Measurements from ENCODE around the gene ARPC4.

Gene ARPC4

GRCh38 chr3:9792405-9793160, at the start of gene ARPC4, which contains the start of gene TADA3:
Gene ARPC4, plus strand, starts transcription at chr3:9793082. Its CDS starts 40 bp downstream, at chr3:9793122.
Gene TADA3, minus strand, starts transcription at chr3:9792473. Its CDS starts 1,007 bp downstream, at chr3:9791466.
- DNase-seq (ENCODE audit: low read depth): peak; percentile 85

GRCh38 chr3:9743548-9743947, 49.3 kb upstream of the ARPC4 start:
- DNase-seq (ENCODE audit: low read depth): no peak

GRCh38 chr3:9744162-9744561, 48.7 kb upstream of the ARPC4 start:
- no peak for DNase-seq (ENCODE audit: low read depth)

- no peak for DNase-seq (ENCODE audit: low read depth)
Observed at GRCh38 chr3:9745521-9745920, 47.4 kb upstream of the ARPC4 start.

GRCh38 chr3:9746330-9746729, 46.6 kb upstream of the ARPC4 start:
- DNase-seq (ENCODE audit: low read depth): no peak

- DNase-seq (ENCODE audit: low read depth): no peak
Observed at GRCh38 chr3:9747267-9747666, 45.6 kb upstream of the ARPC4 start.

- no peak for DNase-seq (ENCODE audit: low read depth)
Observed at GRCh38 chr3:9748031-9748430, 44.9 kb upstream of the ARPC4 start.

GRCh38 chr3:9749296-9749644, 43.6 kb upstream of the ARPC4 start:
- DNase-seq (ENCODE audit: low read depth): no peak

GRCh38 chr3:9749645-9750555, 43.0 kb upstream of the ARPC4 start, which contains the start of gene OGG1:
Gene OGG1, plus strand, starts transcription at chr3:9749952. Its CDS starts 335 bp downstream, at chr3:9750287.
- peak; percentile 95 for DNase-seq (ENCODE audit: low read depth)

GRCh38 chr3:9750556-9751411, 42.1 kb upstream of the ARPC4 start:
- DNase-seq (ENCODE audit: low read depth): no peak

- DNase-seq (ENCODE audit: low read depth): no peak
Observed at GRCh38 chr3:9754678-9755077, 38.2 kb upstream of the ARPC4 start.

- DNase-seq (ENCODE audit: low read depth): no peak
Observed at GRCh38 chr3:9757427-9757826, 35.5 kb upstream of the ARPC4 start.

GRCh38 chr3:9760779-9761505, 31.9 kb upstream of the ARPC4 start:
- no peak for DNase-seq (ENCODE audit: low read depth)

- DNase-seq (ENCODE audit: low read depth): no peak
Observed at GRCh38 chr3:9761919-9762318, 31.0 kb upstream of the ARPC4 start.

GRCh38 chr3:9762871-9763270, 30.0 kb upstream of the ARPC4 start:
- no peak for DNase-seq (ENCODE audit: low read depth)

- no peak for DNase-seq (ENCODE audit: low read depth)
Observed at GRCh38 chr3:9765865-9766264, 27.0 kb upstream of the ARPC4 start.

GRCh38 chr3:9767418-9767817, 25.5 kb upstream of the ARPC4 start:
- DNase-seq (ENCODE audit: low read depth): no peak

GRCh38 chr3:9768141-9768775, 24.6 kb upstream of the ARPC4 start:
- DNase-seq (ENCODE audit: low read depth): no peak

- no peak for DNase-seq (ENCODE audit: low read depth)
Observed at GRCh38 chr3:9769012-9769411, 23.9 kb upstream of the ARPC4 start.

GRCh38 chr3:9769426-9770275, 23.2 kb upstream of the ARPC4 start, which contains the start of gene CAMK1:
Gene CAMK1, minus strand, starts transcription at chr3:9769947. Its CDS starts 2,198 bp downstream, at chr3:9767749.
- DNase-seq (ENCODE audit: low read depth): no peak
